Lung (tissue), 12 donors: ENCODE results near the gene TMEM145. TPM values are rescaled to one million over a fixed set of nuclear protein-coding genes. Genes with fewer than 3 reads are reported as not detected.
A peak's percentile ranks its signal among the peaks of the same experiment; 100 is the strongest.

Experiments
- ATAC-seq: fragments of 200-7000 bp; cut with Tn5 transposase; one replicate; pipeline ENCODE4 v1.9.1; 2020; ENCODE audit warnings: moderate number of reproducible peaks; ENCODE audit not compliant: insufficient read depth, low FRiP score
- DNase-seq, 3 donors: peaks; one replicate each; pipeline ENCODE4 v3.0.0-alpha.2; 2013 to 2017
- H3K27ac ChIP-seq, 2 donors: one replicate each; pipeline ENCODE4 v1.5.1; 2013; ENCODE audit warnings: mild to moderate bottlenecking in 2 of 2, moderate library complexity in 2 of 2, control low read depth in 1 of 2, inconsistent platforms in 1 of 2, low read depth in 1 of 2, low read length in 1 of 2
- H3K27me3 ChIP-seq, 3 donors: one replicate each; pipeline ENCODE4 v1.5.1; 2013; ENCODE audit warnings: low read length in 2 of 3; ENCODE audit not compliant: control insufficient read depth in 3 of 3, insufficient read depth in 3 of 3
- H3K36me3 ChIP-seq, 4 donors: one replicate each; pipeline ENCODE4 v1.5.1; 2013; ENCODE audit warnings: low read length in 4 of 4, mild to moderate bottlenecking in 1 of 4, moderate library complexity in 1 of 4; ENCODE audit not compliant: control insufficient read depth in 4 of 4, insufficient read depth in 4 of 4
- H3K4me1 ChIP-seq, 5 donors: one replicate each; pipeline ENCODE4 v1.5.1; 2013; ENCODE audit warnings: low read length in 5 of 5, mild to moderate bottlenecking in 2 of 5, moderate library complexity in 1 of 5; ENCODE audit not compliant: control insufficient read depth in 5 of 5, insufficient read depth in 5 of 5
- H3K4me3 ChIP-seq: one replicate; pipeline ENCODE4 v1.5.1; 2013; ENCODE audit warnings: mild to moderate bottlenecking, control low read depth, moderate library complexity
- H3K9ac ChIP-seq, 2 donors: one replicate each; pipeline ENCODE4 v1.5.1; 2013; ENCODE audit warnings: low read length in 2 of 2, control low read depth in 1 of 2; ENCODE audit not compliant: insufficient read depth in 1 of 2
- H3K9me3 ChIP-seq, 4 donors: one replicate each; pipeline ENCODE4 v1.5.1; 2013; ENCODE audit warnings: low read length in 3 of 4, mild to moderate bottlenecking in 1 of 4, moderate library complexity in 1 of 4; ENCODE audit not compliant: control insufficient read depth in 4 of 4, insufficient read depth in 3 of 4
- CTCF ChIP-seq: IDR thresholded peaks from 2 replicates; pipeline ENCODE4 v1.5.1; 2012; ENCODE audit warnings: mild to moderate bottlenecking; ENCODE audit errors: control extremely low read depth, extremely low read depth
- WGBS, 2 donors: extraction: QIAGEN DNeasy Blood & Tissue Kit; methylation state at CpG; one replicate each; pipeline ENCODE4 v1.1.7; 2013; 5-methylcytosine and 5-hydroxymethylcytosine counted together
- polyA plus RNA-seq, 2 donors: library from polyadenylated mRNA; stranded (reverse); fragments of 200-250 nt; gene quantifications; one replicate each; pipeline ENCODE4 v1.2.1, GENCODE V29; 2013
- total RNA-seq, 2 donors: library from RNA; depleted of rRNA in 1 of 2; stranded (reverse); fragments of >200 nt in 1 of 2; gene quantifications; one replicate each; pipeline ENCODE4 v1.2.1, GENCODE V29; 2014 to 2021
- donor health status: control.
- donor health status: control.
- donor health status: Bipolar disorder and iron deficiency.
- donor health status: healthy.
- donor health status: DM: yes; HTN: yes; CAD: no.

The TMEM145 gene
- total and polyA plus RNA-seq, 4 donors: 0.12 to 0.95 (median 0.40) TPM; not detected in 1

- H3K36me3 ChIP-seq: peaks cover 10 to 46% (median 22%) of the 10 kb centered on the region in 4 donors
- H3K27ac ChIP-seq: no peak overlapping the region
- ATAC-seq: peak; percentile 74
These were observed 17.1 kb upstream of the TMEM145 start for GRCh38 chr19:42295831-42296525.

GRCh38 chr19:42297039-42297438, 16.1 kb upstream of the TMEM145 start:
- 91 to 98% methylated on average over 15 of the region's 15 CpGs for WGBS, 2 donors
- no peak for DNase-seq
- H3K27ac ChIP-seq: no peak overlapping the region
- ATAC-seq: no peak
- TF ChIP-seq CTCF: no peak
- peaks cover 7 to 37% (median 16%) of the 10 kb centered on the region in 4 donors for H3K36me3 ChIP-seq
- H3K4me1 ChIP-seq: peaks cover 0 to 7% (median 4%) of the 10 kb centered on the region in 5 donors
- H3K9me3 ChIP-seq: no peaks in the 10 kb centered on the region
- no peaks in the 10 kb centered on the region for H3K27me3 ChIP-seq
- H3K9ac ChIP-seq: no peak overlapping the region
- H3K4me3 ChIP-seq: no peak overlapping the region

More at GRCh38 chr19:42295831-42296525, 17.1 kb upstream of the TMEM145 start:
- Histone ChIP-seq H3K9ac (no peak overlapping the region), H3K27me3 (no peaks in the 10 kb centered on the region), H3K4me1 (peaks cover 0 to under 1% (median 0%) of the 10 kb centered on the region in 5 donors), H3K9me3 (no peaks in the 10 kb centered on the region), H3K4me3 (no peak overlapping the region)
- WGBS, 2 donors: 82% methylated on average over 6 of the region's 6 CpGs
- peak; percentile 86 for TF ChIP-seq CTCF
- peak; percentile 66 to 81 (median 69) for DNase-seq

- Histone ChIP-seq H3K27ac (peak within 1 kb of the TSS in 1 of 2 donors; percentile 26), H3K9me3 (no peaks in the 10 kb centered on the region), H3K4me1 (peaks cover 0 to 17% (median 4%) of the 10 kb centered on the region in 5 donors), H3K4me3 (peak within 1 kb of the TSS; percentile 44), H3K27me3 (no peaks in the 10 kb centered on the region), H3K36me3 (peaks cover 0 to 5% (median 3%) of the 10 kb centered on the region in 4 donors), H3K9ac (peak within 1 kb of the TSS; percentile 17 to 39)
- ATAC-seq (no peak), DNase-seq (peak in 1 of 3 donors; percentile 38)
- no peak for TF ChIP-seq CTCF
- WGBS, 2 donors: 6 to 7% methylated on average over 19 to 21 of the region's 21 CpGs
These were observed 11.4 kb upstream of the TMEM145 start, which contains the start of gene PRR19 for GRCh38 chr19:42301646-42302203. Gene PRR19, plus strand, starts transcription at chr19:42302132. Its CDS starts 7,453 bp downstream, at chr19:42309585.
